SK-N-DZ (cell line): Measurements from ENCODE around the gene CAMKMT.
"Not testable (repeated sequence)": the region's sequence is repeated elsewhere in the genome, so short reads cannot be mapped to it uniquely, and the experiment has no call there.

Experiments
- DNase-seq: peaks from one replicate; pipeline ENCODE4 v3.0.0-alpha.2; 2015; ENCODE audit warnings: low spot score

CAMKMT gene

GRCh38 chr2:44360749-44361329, 908 bp upstream of the CAMKMT start:
- DNase-seq = no peak

- peak; percentile 45 for DNase-seq
Measured at GRCh38 chr2:44362207-44363015, 664 bp downstream of the CAMKMT start.

- DNase-seq = no peak
Measured at GRCh38 chr2:44364604-44365003, 2.9 kb downstream of the CAMKMT start.

GRCh38 chr2:44367591-44367990, 5.8 kb downstream of the CAMKMT start:
- DNase-seq = no peak

GRCh38 chr2:44369392-44369791, 7.6 kb downstream of the CAMKMT start:
- no peak for DNase-seq

- DNase-seq = no peak
Measured at GRCh38 chr2:44371445-44371844, 9.7 kb downstream of the CAMKMT start.

GRCh38 chr2:44372246-44372645, 10.5 kb downstream of the CAMKMT start:
- no peak for DNase-seq

GRCh38 chr2:44377486-44377885, 15.7 kb downstream of the CAMKMT start:
- no peak for DNase-seq

GRCh38 chr2:44385226-44385625, 23.5 kb downstream of the CAMKMT start:
- not testable (repeated sequence) for DNase-seq

- DNase-seq = no peak
Measured at GRCh38 chr2:44388877-44389276, 27.1 kb downstream of the CAMKMT start.

- DNase-seq = no peak
Measured at GRCh38 chr2:44389895-44390294, 28.1 kb downstream of the CAMKMT start.

GRCh38 chr2:44392338-44392943, 30.7 kb downstream of the CAMKMT start:
- DNase-seq = peak; percentile 49

GRCh38 chr2:44397447-44398175, 35.9 kb downstream of the CAMKMT start:
- DNase-seq = no peak

GRCh38 chr2:44398243-44398897, 36.6 kb downstream of the CAMKMT start:
- DNase-seq = no peak

- no peak for DNase-seq
Measured at GRCh38 chr2:44420725-44421124, 59.0 kb downstream of the CAMKMT start.

GRCh38 chr2:44424211-44424610, 62.5 kb downstream of the CAMKMT start:
- no peak for DNase-seq

GRCh38 chr2:44429034-44429433, 67.3 kb downstream of the CAMKMT start:
- no peak for DNase-seq

GRCh38 chr2:44430342-44430741, 68.6 kb downstream of the CAMKMT start:
- no peak for DNase-seq

- DNase-seq = no peak
Measured at GRCh38 chr2:44433895-44434294, 72.1 kb downstream of the CAMKMT start.

- no peak for DNase-seq
Measured at GRCh38 chr2:44441200-44441599, 79.5 kb downstream of the CAMKMT start.

- no peak for DNase-seq
Measured at GRCh38 chr2:44442019-44442418, 80.3 kb downstream of the CAMKMT start.

GRCh38 chr2:44443517-44443916, 81.8 kb downstream of the CAMKMT start:
- DNase-seq = no peak
